GM19452 (cell line): Measurements from ENCODE around the gene PLEKHA5.
"Not testable (repeated sequence)": the region's sequence is repeated elsewhere in the genome, so short reads cannot be mapped to it uniquely, and the experiment has no call there.

Experiments
- ATAC-seq: cut with Tn5 transposase; IDR thresholded peaks from one replicate; pipeline ENCODE4 v1.9.1; 2021; ENCODE audit not compliant: unreplicated experiment

PLEKHA5 gene

DNA sequence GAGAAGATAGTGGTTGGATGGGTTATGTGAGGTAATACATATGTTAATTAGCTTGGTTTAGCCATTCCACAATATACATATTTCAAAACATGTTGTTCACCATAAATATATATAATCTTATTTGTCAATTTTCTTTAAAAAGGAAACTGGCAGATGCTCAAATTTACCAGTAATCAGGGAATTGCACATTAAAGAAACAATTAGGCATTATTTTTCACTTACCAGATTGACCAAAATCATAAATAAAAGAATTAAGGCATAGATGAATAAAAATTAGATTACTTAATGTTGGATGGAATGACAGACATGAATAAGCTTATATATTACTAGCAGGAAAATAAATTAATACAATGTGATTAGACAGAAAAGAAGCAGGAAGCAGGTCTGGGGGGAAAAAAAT, 147.2 kb downstream of the PLEKHA5 start:
- no peak for ATAC-seq

DNA sequence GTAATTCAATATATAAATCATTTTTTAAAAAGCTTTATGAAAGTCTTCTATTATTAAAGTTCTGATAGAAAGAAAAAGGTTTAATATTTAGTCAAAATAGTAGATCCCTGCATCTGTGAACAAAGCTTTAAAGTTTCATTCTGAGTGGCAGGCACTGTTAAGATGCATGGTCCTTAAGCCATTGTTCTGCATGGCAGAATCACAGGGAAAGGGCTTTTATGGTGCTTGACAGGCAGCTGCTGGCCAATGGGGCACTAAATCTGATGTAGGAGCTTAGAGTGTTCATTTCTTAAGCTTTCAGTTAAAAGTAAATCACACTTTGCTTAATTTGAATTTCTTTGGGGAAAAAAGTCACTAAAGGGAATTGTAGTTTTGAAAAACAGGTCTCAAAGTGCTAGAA, 148.2 kb downstream of the PLEKHA5 start:
- no peak for ATAC-seq

DNA sequence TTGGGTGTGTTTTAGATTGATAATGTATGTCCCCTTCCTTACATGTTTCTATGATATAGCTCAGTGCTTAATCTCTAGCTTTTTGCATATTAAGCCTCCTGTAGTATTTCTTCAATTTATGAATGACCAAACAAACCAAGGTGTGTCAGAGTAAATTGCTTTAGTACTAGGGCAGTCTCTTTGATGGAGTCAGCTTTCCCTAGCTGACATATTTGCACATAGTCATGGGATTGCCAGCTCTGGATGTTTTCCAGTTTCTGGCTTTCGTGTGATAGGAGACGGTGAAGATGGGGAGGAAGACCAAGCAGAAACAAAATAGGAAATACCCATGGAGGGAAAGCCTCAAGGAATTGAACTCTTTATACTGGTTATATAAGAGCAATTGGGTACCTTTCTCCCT, 148.9 kb downstream of the PLEKHA5 start:
- ATAC-seq: no peak

DNA sequence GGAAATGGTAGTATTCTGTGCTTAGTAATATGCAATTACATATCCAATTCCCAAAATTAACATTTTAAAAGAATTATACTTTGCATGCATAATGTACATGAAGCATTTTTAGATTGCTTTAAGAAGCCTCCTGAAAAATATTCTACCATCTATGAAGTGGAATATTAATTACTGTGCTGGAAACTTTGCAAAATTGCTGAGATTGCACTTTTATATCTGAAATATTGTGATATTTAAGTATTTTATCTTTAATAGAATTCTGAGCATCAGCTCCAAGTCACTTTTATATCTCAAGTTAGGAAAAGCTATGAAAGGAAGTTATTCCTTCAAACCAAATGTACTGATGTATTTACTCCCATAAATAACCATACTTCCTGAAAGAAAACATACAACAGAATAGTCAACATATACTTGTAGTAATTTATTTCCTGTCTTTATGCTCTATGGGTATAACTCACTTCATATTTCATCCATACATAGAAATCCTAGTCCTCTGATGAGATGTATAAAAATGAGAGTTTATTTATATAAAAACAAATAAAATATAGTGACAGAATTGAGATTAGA, 152.7 kb downstream of the PLEKHA5 start:
- no peak for ATAC-seq

DNA sequence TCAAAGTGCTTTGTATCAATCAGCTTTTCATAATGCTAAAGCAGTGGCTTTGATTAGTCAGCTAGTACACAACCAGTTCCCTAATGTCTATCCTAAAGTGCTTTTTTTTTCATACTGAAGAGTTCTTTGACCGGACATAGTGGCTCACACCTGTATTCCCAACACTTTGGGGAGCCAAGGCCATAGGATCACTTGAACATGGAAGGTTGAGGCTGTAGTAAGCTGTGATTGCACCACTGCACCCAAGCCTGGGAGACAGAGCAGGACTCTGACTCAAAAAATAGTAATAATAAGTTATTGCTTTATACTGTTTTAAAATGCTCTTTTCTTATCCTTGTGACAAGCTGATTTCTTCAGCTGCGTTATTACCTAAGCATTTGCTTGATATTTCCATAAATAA, 155.1 kb downstream of the PLEKHA5 start:
- no peak for ATAC-seq

DNA sequence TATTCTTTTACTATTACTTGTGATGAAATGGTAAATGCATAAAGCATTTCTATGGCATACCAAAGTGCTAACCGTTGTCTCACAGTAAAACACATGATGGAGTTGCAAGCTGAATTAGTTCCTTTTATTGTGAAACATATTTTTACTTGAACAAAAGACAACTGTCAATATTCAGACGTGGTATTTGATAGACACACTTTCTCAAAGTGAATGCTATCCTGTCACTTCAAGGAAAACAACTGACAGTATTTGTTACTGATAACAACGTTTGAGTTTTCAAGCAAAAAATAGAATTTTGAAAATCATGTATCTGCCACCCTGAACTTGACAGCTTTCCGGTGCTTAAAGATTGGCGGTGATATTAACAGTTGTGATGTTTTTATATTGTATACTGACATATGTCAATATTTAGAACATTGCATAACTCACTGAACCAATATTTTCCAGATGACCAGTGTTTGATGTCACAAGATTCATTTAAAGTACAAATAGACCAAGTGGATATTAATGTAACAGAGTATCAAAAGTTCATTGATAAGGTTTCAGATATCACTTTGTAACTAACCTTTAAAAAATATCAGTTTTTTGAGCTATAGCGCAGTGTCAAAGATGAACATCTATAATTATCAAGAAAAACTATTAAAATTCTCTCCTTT, 156.4 kb downstream of the PLEKHA5 start:
- no peak for ATAC-seq

DNA sequence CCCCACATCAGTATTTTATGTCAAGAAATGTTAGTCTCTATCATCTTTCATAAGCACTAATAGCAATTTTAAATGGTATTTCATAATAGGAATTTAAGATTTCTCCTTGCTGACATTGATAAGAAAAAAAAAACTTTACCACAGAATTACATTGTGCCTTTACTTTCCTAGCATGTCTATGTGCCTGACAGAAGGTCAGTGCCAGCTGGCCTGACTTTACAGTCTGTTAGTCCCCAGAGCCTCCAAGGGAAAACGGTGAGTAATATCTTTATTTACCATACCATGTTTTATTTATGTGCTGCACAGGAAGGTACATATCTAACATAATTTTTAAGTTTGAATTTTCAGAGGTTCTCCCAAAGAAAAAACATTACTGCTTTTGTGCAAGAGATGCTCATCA, 157.8 kb downstream of the PLEKHA5 start:
- no peak for ATAC-seq

DNA sequence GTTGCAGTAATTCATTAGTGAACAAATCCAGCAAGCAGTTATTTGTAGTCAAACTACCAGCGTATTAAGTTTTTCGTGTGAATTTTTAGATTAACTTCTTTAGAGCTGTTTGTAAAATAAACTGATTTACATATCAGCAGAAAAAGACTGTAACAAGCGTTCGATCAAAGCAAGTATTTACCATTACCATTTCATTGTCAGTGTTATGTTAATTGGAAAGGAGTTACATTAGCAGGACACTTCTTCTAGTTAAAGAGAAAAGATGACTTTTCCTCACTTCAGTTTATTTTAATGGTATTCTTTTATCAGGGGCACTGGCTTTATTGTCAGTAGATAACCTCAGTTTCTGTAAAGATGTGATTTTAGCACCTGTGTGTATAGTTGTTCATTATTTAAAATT, 158.6 kb downstream of the PLEKHA5 start:
- no peak for ATAC-seq

DNA sequence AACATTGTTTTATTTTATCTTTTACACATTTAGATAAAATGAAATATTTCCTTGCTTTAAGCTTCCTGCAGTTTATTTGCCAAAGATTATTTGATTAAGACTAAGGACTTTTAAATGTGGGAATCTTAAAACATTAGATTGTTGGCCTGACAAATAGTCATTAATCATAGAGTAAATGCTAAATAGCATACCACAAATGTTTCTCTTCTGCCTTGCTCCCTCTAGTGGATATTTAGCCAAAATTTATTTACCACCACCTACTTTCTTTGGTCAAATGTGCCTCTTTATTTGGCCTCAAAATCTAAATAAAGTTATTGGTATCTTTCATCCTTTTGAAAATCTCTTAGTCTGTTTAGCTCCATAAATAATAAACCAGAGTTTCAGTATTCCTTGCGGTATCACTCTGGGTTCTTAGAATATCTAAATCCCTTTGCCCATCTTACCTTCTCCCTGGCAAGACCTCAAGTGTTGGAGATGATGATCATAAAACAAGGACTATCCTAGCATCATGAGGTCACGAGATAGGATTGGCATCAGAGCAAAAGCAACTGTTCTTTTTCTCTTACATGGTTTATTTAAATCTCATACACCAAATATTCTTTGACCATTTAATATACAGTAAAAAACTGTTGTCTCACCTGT, 159.2 kb downstream of the PLEKHA5 start:
- ATAC-seq: no peak

DNA sequence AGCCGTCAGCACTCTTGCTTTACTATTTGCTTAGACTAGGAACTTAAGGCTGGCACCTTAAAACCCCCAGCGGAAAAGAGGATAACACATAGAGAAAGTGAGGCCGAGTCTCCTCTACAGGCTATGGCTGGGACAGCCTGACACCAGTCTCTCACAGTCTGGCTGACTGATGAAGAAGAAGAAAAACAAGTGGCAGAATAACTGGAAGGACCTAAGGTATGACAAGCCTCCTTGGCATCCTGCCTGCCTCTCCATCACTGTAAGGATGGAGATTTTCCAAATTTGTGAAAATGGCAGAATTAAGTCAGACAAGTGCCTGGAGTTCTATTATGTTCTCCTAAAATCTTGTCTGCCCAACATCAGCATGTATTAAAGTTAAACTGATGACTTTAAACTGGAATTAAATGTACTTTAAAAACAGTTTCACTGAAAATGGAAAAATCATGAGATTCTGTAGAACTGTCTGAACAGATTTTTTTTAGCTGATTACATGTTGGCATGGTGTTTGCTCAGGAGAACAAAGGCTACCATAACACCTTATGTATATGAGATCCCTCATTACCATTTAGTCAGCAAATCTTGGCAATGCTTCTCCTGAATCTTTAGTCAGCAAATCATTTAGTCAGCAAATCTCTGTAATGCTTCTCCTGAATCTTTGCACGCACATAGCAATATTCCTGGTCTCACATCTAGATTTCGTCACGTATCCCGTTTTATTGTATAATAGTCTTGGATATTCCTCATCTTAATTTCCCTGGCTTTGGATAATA, 169.5 kb downstream of the PLEKHA5 start:
- no peak for ATAC-seq

DNA sequence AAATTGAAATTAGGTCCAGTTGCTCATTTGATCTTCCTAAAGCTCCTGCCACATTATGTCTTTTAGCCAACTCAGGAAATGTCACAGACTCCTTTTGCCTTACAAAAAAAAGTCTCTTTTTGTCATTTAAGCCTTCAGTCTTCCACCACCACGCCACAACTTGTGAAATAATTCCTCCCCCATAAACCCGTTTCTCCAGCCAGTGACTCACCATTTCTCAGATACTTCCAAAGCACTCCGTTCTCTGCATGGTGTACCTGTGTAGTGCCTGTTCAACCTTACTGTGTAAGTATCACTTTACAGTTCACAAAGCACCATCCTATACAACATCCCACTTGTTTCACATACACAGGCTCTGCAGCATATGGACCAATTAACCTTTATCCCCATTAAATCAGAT, 170.2 kb downstream of the PLEKHA5 start:
- ATAC-seq: no peak

DNA sequence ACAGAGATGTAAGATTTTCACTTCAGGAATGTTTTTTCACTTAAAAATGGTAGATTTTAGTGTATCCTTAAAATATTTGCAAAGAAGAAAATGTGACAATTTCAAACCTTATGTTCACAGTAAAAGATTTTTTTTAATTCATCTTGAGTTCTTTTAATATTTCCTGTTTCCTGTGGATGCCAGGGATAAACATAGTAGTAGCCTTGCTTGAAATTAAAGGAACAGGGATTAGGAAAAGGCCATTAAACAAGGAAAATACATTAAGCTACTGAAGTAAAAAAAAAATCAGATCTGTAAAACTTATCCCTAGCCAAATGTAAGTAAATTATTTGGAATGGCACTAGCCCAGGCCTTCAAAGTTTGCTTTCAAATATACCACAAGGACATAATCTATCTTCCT, 171.7 kb downstream of the PLEKHA5 start:
- ATAC-seq: no peak

DNA sequence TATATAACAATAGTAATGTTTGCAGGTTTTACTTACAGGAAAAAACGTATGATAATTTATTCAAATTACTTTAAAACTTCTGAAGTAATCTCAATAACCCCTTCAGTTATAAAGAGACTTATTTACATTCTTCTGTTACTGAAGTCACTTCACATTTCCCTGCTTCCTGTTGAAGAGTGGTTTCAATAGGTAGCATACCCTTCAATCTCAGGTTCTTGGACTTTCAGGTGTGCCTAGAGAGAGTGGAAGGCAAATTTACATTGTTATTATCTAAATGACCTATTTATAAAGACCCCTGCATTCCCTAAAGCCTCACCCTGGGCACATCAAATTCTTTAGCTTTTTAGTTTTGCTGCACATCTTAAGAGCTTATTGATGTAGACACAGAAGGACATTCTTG, 172.2 kb downstream of the PLEKHA5 start:
- ATAC-seq: no peak

DNA sequence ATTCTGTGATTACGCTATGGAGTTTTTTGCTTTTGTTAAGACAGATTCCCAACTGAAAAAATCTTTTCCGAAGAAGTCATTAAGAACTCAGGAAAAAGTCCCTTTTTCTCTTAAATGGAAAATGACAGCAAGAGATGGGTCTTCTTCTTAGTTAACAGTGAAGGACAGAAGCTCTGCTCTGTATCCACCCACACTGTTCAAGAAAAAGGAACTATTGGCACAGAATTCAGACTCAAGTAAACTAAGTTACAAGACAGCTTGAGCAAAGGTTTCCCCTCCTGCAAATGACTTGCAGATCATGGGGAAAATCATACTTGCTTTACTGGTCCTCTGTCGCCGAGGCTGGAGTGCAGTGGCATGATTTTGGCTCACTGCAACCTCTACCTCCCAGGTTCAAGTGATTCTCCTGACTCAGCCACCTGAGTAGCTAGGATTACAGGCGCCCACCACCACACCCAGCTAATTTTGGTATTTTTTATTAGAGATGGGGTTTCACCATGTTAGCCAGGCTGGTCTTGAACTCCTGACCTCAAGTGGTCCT, 172.6 kb downstream of the PLEKHA5 start:
- ATAC-seq: no peak

DNA sequence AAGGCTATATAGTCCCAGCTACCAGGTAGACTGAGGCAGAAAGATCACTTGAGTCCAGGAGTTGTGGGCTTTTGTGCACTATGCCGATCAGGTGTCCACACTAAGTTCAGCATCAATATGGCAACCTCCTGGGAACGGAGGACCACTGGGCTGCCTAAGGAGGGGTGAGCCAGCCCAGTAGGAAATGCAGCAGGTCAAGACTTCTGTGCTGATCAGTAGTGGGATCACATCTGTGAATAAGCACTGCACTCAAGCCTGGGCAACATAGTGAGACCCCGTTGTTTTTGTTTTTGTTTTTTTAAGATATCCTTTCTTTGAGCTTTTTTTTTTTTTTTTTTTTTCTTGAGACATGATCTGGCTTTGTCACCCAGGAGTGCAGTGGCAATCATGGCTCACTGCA, 174.0 kb downstream of the PLEKHA5 start:
- no peak for ATAC-seq

DNA sequence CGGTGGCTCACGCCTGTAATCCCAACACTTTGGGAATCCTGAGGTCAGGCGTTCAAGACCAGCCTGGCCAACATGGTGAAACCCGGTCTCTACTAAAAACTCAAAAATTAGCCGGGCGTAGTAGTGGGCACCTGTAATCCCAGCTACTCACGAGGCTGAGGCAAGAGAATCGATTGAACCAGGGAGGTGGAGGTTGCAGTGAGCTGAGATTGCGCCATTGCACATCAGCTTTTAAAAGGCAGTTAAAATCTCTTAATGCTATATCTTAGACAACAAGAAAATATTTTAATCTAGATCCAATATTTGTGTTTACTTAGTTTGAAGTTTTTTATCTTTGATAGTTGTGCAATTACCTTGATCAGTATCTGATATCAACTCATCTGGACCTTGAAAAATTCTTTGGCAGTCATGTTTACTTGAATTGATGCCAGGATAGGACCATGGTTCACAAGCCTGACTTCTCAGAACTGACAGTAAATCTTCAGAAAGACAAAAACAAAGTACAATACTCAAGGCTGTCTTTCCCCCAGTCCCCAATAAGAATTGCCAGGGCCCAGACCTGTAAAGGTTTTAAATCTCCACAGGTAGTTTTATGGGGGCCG, 174.7 kb downstream of the PLEKHA5 start:
- no peak for ATAC-seq

DNA sequence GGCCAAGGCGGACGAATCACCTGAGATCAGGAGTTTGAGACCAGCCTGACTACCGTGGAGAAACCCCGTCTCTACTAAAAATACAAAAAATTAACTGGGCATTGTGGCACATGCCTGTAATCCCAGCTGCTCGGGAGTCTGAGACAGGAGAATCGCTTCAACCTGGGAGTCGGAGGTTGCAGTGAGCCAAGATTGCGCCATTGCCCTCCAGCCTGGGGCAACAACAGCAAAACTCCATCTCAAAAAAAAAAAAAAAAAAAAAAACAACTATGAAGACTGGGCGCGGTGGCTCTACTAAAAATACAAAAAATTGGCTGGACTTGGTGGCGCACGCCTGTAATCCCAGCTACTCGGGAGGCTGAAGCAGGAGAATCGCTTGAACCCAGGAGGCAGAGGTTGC, 176.1 kb downstream of the PLEKHA5 start:
- not testable (repeated sequence) for ATAC-seq

DNA sequence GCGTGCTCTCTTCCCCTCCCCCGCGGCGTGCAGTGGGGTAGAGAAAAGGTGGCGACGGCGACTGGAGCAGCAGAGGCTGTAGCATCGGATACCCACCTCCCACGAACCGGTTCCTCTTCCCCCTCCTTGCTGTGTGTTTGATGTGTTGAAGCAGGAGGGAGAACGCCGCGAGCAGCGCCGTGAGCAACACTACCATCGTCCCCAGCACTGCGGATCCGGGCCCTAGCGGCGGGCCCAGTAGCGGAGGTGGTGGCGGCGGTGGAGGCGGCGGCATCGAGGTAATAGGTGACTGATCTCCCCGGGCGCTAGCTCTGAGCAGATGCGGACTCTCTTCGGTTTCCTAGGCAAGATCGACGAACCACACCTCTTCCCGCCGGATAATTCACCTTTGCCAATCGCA, 176.8 kb downstream of the PLEKHA5 start:
- no peak for ATAC-seq

DNA sequence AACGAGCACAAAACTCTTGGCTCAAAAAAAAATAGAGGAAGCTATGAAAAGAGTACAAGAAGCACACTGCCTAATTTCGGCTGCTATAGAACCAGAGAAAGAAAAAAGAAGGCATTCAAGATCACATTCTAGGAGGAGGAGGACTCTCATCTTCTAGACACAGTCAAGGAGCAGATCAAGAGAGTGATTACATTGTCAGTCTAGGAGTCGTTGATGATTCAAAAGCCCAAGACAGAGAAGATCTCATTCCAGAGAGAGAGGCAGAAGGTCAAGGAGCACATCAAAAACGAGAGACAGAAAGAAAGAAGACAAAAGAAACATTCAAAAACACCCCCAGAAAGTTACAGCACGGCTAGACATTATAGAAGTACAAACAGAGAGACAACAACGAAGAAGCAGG, 177.9 kb downstream of the PLEKHA5 start:
- ATAC-seq: no peak

DNA sequence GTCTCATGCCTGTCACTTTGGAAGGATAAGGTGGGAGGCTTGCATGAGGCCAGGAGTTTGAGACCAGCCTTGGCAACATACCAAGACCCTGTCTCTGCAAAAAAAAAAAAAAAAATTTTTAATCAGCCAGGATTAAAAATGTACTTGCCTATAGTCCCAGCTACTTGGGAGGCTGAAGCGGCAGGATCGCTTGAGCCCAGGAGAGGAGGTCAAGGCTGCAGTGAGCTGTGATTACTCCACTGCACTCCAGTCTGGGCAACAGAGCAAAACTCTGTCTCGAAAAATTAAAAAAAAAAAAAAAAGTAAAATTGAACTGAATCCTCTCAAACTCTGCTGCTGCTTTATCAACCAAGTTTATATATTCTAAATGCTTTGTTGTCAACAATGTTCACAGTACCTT, 181.6 kb downstream of the PLEKHA5 start:
- ATAC-seq: no peak

DNA sequence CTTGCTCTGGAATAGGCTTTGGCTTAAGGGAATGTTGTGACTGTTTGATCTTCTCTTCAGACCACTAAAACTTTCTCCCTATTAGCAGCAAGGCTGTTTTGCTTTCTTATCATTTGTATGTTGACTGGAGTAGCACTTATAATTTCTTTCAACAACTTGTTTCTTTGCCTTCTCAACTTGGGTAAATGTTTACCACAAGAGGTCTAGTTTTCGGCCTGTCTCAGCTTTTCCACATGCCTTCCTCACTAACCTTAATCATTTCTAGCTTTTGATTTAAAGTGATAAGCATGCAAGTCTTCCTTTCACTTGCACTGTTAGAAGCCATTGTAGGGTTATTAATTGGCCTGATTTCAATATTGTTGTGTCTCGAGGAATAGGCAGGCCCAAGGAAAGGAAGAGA, 183.1 kb downstream of the PLEKHA5 start:
- no peak for ATAC-seq
